ENCODE measurements around the gene RHBDL3.
A peak's percentile ranks its signal among the peaks of the same experiment; 100 is the strongest.
"Not testable (repeated sequence)": the region's sequence is repeated elsewhere in the genome, so short reads cannot be mapped to it uniquely, and the experiment has no call there.

RHBDL3 gene

DNA sequence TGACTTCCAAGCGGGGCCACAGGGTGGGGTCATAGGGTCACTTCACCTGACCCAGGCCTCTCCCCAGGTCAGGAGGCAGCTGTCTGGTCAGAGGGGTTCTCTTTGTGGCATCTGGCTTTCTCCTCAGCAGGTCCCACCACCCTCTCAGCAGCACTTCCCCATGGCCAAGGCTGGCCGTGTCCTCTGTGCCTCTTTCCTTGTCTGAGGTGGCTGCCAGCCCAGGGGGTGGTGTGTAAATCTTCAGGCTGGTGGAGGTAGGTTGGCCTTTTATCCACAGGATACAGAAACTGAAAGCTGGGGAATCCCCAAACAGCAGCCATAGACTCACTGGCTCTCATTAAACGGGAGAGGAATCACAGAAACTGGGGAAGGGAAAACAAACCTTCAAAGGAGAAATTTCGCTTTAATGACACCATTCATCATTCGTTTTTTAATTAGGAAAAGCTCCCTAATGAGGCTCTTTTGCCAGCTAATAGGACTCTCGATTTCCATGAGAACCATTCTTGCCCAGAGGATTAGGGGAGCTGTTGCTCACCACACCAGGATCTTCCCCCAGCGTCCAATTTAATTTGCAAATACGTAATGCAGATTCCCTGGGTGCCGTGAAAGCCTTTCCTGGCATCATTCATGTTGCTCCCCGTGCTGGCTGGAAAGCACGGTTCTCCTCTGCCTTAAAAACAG is 58.3 kb downstream of the RHBDL3 start:
- DNase-seq: peak in 1 of 14 donors; percentile 6

DNA sequence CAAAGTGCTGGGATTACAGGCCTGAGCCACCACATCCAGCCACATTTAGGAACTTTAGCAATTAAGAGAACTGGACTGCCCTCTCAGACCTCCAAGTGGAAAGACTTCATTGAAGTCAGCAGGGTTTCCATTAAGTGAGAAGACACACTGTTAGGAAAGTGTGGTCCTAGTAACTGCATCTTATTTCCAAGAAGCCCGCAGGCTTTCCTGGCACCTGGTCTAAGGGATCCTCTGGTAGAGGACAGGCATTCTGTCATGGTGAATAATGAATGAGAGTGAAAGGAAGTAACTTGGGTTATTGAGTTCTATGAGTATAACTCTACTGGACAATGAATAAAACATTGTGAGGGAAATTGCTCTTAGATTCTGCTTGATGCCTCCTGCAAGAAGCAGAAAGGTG is 62.3 kb downstream of the RHBDL3 start:
- no peak for DNase-seq

DNA sequence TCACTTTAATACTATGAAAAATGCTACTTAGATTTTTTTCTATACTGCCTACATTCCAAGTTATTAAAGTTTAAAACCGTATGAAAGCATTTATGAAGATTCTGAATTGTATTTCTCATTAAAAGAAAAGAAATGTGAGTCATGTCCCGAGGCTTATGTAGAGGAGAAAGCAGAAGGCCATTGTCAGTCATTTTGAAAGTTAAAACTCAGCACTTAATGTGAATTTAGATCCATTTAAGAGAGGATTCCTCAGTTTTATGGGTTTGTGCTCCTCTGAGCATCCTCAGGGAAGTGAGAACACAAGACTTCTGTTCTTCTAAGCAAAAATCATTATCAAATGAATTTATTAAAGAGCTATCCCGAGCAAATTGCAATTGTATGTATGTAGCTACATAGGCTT is 64.5 kb downstream of the RHBDL3 start:
- no peak for DNase-seq

DNA sequence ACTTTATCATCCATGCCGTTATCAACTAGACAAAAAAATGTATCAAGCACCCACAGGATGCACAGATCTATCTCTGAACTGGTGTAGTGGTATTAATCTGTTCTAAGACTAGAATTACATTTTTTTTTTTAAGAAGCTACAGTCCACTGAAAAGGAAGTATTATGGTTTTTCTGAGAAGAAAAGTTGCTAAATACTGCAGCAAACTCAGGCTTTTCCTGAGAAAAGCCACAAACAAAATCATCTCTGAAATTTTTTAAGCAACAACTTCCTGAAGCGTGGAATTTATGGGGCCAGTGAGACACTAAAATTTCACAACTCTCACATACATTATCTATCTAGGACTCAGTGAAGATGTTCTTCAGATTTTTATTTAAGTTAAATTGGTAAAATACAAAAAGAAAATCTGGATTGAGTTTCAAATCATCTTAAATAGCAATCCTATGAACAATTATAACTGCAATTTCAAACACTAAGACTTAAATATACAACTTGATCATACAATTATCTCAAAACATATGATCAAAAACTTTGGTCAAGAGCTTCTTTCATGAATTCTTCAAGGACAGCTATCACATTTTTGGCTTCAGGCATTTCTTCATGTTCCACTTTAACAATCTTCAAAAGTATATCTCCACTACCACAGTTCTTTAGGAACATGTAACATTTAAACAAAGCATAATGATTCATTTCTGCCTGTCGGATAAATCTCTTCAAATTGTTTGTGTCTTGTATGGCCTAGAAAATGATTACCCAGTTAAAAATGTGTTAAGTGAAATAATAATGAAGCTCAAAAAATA is 65.8 kb downstream of the RHBDL3 start:
- DNase-seq: no peak

DNA sequence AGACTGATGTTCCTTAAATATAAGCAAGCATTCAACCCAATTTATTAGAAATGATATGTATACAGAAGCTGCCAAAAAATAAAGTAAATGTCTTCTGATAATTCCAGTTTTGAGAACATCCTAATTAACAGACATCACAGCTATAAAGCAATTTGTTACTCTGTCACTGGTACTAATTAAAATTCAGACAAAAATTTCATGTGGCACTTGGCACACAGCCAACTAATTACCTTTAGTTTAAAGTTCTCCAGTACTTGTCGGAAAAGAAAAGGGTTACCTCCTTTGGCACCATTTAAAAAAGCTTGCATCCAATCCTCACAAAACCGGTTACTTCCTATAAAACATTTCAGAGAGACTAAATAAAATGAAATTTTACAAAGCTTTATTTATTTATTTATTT is 67.6 kb downstream of the RHBDL3 start:
- no peak for DNase-seq

DNA sequence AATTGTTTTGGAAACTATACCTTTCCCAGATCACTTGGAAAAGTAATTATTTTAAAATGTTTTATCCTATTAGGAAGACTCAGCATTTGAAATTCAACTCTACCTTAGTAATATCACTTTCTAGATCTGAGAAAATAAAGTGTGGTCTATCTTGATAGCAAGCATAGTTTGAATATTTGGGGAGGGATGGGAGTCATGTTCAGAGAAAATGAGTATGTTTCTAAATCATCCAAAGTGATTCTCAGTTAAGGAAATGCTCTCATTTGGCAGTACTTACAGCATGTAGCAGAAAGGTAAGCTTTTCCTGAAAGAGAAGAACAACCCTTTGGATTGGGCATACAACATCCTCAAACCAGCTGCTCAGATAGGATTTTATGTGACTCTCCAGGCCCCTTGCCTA is 69.4 kb downstream of the RHBDL3 start:
- DNase-seq: no peak

DNA sequence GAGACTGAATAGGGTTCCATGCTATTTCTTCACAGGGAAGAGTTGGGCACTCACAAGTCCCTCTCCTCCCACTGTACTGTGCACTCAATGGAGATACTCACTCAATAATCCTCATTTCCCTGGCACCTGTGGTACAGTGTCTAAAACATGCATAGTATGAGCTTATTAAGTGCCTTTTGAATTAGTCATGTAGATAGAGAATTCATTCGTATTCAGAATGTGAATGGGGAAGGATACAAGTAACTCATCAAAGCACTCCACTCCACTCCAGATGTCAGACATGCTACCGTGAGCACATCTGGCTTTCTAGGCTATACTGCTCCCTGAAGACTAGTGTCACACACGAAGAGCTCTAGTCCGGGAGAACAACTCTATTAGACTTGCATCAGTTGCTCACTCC is 70.1 kb downstream of the RHBDL3 start:
- no peak for DNase-seq

DNA sequence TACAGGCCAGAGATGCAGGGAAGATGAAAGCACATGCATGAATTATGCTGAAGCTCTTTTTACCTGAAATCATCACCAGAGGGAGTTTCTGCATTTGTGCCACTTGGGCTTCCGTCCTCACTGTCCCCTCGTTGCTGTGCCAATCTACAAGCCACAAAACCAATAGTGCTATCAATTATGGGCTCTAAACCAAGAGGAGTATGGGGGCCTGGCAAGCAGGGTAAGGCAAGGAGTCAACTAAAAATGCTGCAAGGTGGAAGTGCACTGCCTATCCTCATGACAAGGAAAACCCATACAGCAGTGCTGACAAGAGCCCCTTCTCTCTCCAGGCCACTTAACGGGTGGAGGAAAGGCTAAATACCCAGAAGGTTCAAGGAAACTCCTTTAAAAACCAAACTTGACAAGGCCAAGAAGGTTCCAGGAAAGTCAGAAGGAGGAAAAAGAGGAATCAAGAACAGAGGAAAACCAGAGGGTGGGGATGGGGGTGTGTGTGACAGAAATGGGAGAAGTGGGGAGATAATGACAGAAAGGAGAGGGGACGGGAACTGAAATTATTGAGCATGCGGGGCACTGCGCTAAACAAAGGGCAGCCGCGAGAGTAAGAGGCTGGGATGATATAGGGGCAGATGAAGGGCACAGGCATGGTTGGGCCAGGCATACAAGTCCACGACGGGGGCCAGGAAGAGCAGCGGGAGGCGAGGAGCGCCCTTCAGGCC is 75.7 kb downstream of the RHBDL3 start:
- DNase-seq: peak in 4 of 14 donors; percentile 12 to 57 (median 39)

DNA sequence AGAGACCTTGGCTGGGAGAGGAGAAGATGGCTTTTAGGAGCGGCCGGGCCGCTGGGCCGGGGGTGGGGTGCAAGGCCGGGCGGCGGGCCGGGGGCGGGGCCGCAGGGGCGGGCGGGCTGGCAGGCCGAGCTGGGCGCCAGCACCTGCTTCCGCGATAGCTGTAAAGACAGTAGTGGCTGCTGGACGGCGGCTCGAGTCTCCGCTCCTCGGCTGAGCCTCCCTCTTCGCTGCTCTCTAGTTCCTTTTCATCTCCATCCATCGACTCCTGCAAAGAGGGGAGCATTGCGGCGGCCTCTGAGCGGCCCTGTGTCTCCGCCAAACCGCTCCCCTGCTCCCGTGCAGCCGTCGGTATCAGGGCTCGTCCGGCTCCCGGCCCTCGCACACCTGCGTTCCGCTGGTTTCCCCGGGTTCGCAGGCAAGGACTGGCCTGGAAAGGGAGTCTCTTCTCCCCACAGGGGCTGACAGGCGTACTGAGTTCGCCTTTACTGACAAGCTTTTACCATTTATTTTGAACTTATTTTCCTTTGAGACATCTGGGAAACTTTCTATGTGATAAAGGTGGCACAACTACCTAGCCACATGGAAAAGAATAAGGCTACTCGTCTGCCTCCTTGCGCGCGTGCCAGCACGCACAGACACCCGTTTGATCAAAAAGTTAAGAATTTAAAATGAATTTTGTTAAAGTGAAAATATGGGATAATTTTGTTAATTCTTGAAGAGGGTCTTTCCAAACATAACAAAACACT is 76.4 kb downstream of the RHBDL3 start, which contains the start of gene C17orf75:
Gene C17orf75, minus strand, starts transcription at position 317 of the 746 bp plus-strand sequence. Its CDS starts 34 bp downstream, at position 283.
- DNase-seq: peak in 13 of 14 donors; percentile 30 to 81 (median 64)

DNA sequence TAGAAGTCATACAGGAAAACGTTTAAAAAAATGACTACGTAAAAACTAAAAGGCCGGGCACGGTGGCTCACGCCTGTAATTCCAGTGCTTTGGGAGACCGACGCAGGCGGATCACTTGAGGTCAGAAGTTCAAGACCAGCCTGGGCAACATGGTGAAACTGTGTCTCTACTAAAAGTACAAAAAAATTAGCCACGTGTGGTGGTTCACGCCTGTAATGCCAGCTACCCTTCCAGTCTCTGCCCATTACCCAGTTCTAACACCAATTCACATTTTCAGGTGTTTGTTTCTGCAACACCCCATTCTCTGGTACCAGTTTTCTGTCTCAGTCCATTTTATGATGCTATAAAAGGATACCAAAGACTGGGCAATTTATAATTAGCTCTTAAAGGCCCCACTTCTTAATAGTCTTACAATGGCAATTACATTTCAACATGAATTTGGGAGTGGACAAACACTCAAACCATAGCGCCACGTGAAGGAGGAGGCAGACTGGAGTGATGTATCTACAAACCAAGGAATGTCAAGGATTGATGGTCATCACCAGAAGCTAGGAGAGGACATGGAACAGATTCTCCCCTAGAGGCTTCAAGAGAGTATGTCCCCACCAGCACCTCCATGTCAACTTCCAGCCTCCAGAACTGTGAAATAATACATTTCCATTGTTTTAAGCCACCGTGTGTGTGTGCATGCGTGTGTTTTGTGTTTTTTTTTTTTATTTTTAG is 77.1 kb downstream of the RHBDL3 start:
- DNase-seq: no peak

DNA sequence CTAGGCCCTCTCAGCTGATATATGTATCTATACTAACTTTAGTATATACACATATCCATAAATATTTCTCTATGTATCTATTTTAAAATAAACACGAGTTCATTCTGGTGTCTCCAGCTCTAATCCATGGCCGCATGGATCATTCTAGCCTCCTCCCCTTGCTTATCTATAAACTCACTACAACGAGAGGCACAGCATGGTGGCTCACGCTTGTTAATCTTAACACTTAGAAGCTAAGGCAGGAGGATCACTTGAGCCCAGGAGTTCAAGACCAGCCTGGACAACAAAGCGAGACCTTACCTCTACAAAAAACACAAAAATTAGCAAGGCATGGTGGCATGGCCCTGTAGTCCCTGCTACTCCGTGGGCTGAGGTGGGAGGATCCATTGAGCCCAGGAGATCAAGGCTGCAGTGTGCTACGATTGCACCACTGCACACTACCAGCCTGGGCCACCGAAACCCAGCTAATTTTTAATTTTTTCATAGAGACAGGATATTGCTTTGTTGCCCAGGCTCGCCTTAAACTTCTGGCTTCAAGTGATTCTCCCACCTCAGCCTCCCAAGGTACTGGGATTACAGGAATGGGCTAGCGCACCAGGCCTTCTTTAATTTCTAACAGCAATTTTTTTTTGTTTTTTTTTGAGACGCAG is 80.4 kb downstream of the RHBDL3 start:
- DNase-seq: no peak

DNA sequence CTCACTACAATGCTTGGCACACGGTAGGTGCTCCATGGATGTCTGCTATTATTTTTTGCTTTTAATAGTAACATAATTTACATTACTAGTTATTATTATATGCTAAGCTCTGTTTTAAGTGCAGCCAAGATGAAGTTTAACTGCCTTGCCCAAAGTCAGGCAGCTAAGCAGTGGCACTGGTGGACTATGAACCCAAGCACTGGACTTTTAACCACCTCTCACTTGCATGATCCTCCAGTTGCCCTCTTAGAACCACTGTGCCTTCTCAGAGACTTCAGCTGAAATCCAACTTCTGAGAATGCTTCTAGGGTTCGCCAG is 82.8 kb downstream of the RHBDL3 start:
- DNase-seq: no peak

DNA sequence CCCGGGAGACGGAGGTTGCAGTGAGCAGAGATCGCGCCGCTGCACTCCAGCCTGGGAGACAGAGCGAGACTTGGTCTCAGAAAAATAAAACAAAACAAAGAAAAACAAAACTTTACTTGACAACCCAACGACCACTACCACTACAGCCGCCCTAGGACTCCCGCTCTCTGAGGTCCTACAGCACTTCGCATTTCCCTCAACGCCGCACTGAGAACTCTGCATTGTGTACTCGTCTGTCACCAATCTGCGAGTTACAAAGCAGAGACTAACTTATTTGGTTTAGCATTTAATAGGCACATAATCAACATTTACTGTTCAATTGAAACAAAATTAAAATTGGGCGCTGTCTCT is 83.8 kb downstream of the RHBDL3 start:
- DNase-seq: peak in 5 of 14 donors; percentile 16 to 38 (median 28)

DNA sequence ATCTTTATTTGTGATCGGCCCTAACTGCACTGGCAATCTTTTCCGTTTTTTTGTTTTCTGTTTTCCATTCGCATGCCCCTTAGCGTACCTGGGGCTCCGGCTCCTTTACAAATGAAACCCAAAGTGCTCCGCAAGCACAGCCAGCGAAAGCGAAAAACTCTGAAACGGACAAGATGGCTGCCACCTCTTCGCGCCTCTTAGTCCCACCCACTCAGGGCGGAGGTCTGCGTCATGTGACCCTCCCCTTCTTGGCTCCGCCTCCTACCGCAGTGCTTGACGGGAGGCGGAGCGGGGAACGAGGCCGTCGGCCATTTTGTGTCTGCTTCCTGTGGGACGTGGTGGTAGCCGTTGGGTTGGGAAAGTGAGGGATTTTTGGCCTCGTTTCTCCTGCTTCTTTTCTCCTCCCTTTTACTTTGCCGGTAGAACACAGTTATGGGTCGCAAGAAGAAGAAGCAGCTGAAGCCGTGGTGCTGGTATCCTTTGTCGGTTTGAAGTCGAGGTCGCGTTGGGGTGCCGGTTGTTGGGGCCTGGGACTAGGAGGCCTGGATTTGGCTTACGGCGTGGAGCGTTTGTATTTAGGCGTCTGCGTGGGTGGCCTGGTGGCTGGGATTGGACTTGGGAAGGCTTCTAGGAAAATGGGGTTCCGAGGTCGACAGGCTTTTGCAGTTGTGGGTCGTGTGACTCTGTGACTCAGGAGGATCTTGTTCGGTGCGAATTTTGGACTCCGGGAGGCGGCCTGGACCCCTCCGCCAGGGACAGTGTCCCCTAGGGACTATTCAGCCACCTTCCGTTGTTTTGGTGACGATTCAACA is 84.4 kb downstream of the RHBDL3 start, which contains the start of gene ZNF207:
Gene ZNF207, plus strand, starts transcription at position 304 of the 812 bp plus-strand sequence. Its CDS starts 129 bp downstream, at position 433.
- DNase-seq: peak; percentile 39 to 93 (median 90)

DNA sequence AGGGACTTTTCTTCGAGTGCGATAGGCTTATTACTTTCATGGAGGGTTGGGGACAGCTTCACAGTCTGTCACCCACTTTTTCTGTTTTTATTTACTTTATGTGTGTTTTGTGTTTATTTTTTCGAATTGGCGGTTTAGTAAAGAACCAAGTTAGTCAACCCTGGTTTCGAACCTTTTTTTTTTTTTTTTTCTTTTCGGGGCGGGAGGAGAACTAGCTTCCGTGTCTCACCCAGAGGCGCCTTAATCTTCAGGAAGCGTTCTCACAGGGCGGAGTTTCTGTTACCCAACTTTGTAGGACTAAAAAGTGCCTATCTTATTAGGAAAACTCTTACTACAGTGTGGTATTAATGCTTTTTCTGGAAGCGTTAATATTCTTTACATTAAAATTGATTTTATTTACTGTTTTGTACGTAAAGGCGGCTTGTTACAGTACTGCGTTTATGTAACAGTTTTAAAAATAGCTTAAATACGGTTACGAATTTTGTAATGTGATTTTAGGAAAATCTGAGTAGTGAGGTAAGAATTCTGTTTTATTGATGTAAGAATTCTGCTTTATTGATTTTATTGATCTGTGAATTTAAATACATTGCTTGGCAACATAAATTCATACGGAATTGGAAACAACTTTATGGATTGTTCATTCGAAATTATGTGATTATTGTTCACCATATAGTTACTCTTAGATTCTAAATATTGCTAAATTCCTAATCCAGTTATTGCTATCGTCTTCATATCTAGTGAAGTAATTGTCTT is 85.2 kb downstream of the RHBDL3 start:
- DNase-seq: peak in 2 of 14 donors; percentile 11 to 29

DNA sequence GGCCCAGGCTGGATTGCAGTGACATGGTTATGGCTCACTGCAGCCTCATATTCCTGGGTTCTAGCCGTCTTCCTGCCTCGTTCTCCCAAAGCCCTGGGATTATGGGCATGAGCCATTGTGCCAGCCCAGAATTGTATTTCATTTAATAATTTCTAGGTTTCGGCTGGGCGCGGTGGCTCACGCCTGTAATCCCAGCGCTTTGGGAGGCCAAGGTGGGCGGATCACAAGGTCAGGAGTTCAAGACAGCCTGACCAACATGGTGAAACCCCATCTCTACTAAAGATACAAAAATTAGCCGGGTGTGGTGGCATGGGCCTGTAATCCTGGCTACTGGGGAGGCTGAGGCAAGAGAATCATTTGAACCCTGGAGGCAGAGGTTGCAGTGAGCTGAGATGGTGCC is 87.1 kb downstream of the RHBDL3 start:
- not testable (repeated sequence) for DNase-seq

DNA sequence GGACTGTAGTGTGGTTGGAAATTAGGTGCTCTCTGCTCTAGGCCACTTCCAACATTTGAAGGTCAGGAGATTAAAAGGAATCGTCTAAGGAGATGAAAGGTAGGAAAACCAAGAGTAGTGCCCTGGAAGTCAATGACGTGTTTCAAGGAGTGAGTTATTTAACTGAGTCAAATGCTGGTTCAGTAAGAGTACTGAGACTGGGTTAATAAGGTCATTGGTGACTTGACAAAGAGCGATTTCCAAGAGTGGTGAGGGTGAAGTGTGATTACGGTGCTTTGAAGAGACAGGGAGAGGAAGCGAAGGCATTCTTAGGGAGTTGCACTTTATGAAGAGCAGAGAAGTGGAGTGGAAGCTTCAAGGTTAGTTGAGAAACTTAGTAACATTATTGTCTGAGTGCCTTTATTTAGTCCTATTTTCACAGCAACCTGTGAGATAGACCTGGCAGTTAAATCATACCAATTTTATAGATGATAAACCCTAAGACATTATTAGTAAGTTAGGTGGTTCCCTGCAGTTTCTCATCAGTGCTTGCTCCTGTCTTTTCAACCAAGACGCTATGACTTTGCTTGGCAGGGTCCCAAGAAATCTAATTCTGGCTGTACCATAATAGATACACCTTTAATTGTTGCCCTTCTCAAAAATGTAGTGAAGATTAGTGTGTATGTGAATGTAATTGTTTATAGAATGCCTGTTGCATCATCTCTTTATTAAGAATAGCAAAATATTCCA is 90.2 kb downstream of the RHBDL3 start:
- no peak for DNase-seq

DNA sequence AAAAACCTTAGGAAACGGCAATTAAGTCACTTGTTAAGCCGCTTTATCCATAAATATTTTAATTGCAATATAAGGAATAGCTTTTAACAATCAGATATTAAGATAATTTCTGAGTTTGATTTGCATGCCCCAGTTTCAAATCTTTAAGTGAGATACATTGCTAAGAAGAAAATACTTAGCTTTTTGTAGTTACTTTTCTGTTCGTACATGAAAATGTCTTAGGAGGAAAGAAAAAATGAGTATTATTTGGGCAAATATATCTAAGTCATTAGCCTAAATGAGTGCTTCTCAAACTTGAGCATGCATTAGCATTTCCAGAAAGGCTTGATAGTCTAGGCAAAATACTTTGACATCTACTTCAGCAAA is 90.7 kb downstream of the RHBDL3 start:
- DNase-seq: no peak

DNA sequence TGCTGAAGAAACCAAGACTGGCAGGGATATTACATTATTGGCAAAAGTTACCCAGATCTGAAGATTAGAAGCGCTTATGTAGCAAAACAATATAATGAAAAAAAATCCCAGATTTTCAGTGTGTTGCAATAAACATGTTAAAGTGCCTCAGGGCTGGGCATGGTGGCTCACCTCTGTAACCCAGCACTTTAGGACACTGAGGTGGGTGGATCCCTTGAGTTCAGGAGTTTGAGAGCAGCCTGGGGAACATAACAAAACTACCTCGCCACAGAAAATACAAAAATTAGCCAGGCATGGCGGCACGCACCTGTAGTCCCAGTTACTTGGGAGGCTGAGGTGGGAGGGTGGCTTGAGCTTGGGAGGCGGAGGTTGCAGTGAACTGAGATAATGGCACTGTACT is 91.1 kb downstream of the RHBDL3 start:
- DNase-seq: no peak

Measured in C1 segment of cervical spinal cord (tissue), 14 donors.